ENCODE results near the gene EMC1.

The EMC1 gene

GRCh38 chr1:19179597-19180264 is 71.6 kb downstream of the EMC1 start:
- TF ChIP-seq CTCF (conservative IDR thresholded peaks at IDR 0.05; ENCODE audit: low read depth, low read length) = peak; percentile 68
- no peak overlapping the region for H3K4me3 ChIP-seq (ENCODE audit: low read depth, low read length)
- peak; percentile 77 for DNase-seq (ENCODE audit: low read depth)

DNA sequence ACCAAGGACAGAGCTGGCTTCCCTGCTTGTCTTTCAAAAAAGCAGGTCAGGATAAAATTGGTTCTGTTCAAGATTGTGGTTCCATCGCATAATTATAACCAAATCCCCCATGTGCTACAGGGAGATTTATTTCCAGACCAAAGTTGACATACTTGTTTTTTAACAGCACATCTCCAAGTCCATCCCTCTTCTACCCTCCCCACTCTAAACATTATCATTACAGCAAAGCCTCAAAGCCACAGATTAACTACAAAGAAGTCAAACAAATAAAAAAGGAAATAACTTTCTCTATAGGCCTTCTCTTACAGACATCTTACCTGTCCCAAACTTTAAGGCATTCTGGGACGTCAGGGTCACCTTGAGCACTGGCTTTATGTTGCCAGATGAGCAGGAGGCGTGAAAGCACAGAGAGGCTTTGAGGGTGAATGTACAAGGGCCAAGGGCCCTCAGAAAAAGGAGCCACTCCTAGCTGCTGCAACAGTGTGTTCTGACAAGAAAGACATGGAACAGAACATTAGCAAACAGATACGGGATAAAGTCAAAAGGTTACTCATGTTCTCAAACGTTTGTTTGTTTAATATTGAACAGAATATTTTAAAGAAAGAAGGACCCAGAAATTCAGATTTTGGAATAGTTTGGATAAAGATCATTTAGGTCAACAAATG is 72.5 kb downstream of the EMC1 start:
- TF ChIP-seq CTCF (conservative IDR thresholded peaks at IDR 0.05; ENCODE audit: low read depth, low read length) = no peak
- DNase-seq (ENCODE audit: low read depth) = no peak
- H3K4me3 ChIP-seq (ENCODE audit: low read depth, low read length) = no peak overlapping the region

DNA sequence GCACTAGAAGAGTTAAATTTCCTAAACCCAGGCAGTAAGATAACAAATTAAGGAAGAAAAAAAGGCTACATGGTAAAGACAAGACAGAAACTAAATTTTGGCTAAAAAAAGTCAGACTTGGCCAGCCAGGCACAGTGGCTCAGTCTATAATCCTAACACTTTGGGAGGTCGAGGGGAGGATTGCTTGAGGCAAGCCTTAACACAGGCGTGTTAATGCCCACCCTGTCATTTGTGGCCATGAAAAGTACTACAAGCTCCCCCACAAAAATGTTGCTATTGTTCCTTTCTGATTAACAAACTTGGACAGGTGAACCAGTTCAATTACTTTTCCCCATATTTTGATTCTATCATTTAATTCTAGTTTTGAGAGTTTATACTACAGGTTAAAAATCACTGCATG is 73.5 kb downstream of the EMC1 start:
- TF ChIP-seq CTCF (conservative IDR thresholded peaks at IDR 0.05; ENCODE audit: low read depth, low read length) = no peak
- no peak for DNase-seq (ENCODE audit: low read depth)

DNA sequence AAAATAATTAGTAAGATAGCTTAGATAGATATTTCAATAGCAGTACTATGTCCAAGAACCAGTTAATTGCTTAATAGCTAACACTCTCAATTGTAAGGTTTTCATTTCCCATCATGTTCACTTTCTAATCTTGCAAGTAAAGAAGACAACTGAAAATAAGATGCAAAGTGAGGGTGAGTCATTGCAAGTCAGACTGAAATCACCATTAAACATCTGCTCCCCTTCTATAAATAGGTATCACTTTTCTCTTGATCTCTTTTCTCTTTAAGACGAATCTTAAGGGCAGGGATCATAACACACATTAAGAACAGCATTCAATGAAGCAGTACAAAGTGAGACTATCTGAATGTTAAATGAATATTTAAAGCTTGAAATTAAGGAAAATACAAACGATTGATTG is 81.7 kb downstream of the EMC1 start:
- H3K4me3 ChIP-seq (ENCODE audit: low read depth, low read length) = no peak overlapping the region
- peak; percentile 48 for DNase-seq (ENCODE audit: low read depth)

More for the DNA sequence above, 73.5 kb downstream of the EMC1 start:
- no peak overlapping the region for H3K4me3 ChIP-seq (ENCODE audit: low read depth, low read length)

GRCh38 chr1:19167140-19167539 is 84.2 kb downstream of the EMC1 start:
- no peak for TF ChIP-seq CTCF (conservative IDR thresholded peaks at IDR 0.05; ENCODE audit: low read depth, low read length)
- H3K4me3 ChIP-seq (ENCODE audit: low read depth, low read length) = no peak overlapping the region
- DNase-seq (ENCODE audit: low read depth) = no peak

More for the DNA sequence above, 81.7 kb downstream of the EMC1 start:
- TF ChIP-seq CTCF (conservative IDR thresholded peaks at IDR 0.05; ENCODE audit: low read depth, low read length) = no peak

GRCh38 chr1:19166066-19166465 is 85.3 kb downstream of the EMC1 start:
- peak; percentile 6 for DNase-seq (ENCODE audit: low read depth)
- TF ChIP-seq CTCF (conservative IDR thresholded peaks at IDR 0.05; ENCODE audit: low read depth, low read length) = no peak

More at GRCh38 chr1:19166066-19166465, 85.3 kb downstream of the EMC1 start:
- H3K4me3 ChIP-seq (ENCODE audit: low read depth, low read length) = no peak overlapping the region
